KOPT-K1 (cell line): ENCODE results near the gene B4GALT5.
"Not testable (repeated sequence)": the region's sequence is repeated elsewhere in the genome, so short reads cannot be mapped to it uniquely, and the experiment has no call there.

Experiments
- H3K27ac ChIP-seq: fragments of 200-600 bp; sonication (generic); 2 replicates; pipeline ENCODE4 v1.5.1; 2016; ENCODE audit warnings: antibody characterized with exemption, mild to moderate bottlenecking, low read depth, low read length; ENCODE audit not compliant: poor library complexity, severe bottlenecking
- H3K36me3 ChIP-seq: fragments of 200-600 bp; sonication (generic); 2 replicates; pipeline ENCODE4 v1.5.1; 2017; ENCODE audit warnings: antibody characterized with exemption, mild to moderate bottlenecking, low read length, moderate library complexity; ENCODE audit not compliant: insufficient read depth
- H3K9me3 ChIP-seq: fragments of 200-600 bp; sonication (generic); 2 replicates; pipeline ENCODE4 v1.5.1; 2017; ENCODE audit warnings: antibody characterized with exemption, low read length, mild to moderate bottlenecking; ENCODE audit not compliant: insufficient read depth, poor library complexity, severe bottlenecking

B4GALT5 gene

DNA sequence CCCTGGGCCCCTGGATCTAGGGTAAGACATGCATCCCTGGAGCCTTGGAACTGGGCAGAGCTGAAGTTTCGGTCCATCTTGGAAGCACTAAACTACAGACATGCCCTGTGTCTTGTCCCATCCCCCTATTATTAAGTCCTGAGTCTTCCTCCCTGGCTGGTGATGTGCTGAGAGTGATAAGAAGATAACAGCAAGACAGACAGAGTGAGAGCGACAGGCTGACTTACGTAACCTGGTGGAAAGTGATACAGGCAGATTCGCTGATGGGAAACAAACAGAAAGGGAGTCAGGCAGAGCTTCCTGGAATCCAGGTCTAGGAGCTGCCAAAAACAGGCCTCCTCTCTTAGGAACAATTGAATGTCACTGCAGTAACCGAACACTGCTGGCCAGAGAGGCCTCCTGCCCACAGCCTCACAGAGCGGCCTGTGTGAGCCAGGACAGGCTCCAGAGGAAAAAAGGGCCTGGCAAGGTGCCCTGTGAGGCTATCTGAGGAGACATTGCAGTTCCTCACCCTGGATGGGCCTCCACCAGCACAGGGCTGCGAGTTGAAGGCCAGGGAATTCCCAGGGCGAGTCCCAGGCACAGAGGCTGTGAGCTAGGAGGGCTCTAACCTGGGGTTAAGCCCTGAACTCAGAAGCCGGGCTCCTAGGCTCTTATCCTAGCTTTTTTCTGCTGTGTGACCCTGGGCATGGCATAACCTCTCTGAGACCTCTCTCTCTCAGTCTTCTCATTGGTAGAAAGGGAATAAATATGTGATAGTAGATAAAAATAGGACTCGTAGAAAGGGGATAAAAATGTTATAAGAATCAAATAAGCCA lies 34.2 kb upstream of the B4GALT5 start:
- no peaks in the 10 kb centered on the region for H3K9me3 ChIP-seq
- no peaks in the 10 kb centered on the region for H3K36me3 ChIP-seq
- H3K27ac ChIP-seq, result no peak overlapping the region

DNA sequence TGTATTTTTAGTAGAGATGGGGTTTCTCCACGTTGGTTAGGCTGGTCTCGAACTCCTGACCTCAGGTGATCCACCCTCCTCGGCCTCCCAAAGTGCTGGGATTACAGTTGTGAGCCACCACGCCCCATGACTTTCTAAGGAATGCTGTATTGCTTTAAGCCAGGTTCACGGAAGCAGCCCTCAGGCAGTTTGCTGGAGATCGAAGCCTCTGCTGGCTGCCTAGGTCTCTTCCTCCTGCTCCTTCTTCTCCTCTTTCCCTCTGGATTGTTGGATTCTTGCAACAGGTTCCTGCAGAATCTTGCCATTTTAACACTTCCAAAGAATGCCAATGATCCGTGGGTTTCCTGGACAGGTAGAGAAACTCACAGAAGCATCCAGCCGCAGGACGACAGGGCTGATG lies 29.3 kb upstream of the B4GALT5 start:
- Histone ChIP-seq H3K27ac (no peak overlapping the region), H3K9me3 (no peaks in the 10 kb centered on the region), H3K36me3 (no peaks in the 10 kb centered on the region)

DNA sequence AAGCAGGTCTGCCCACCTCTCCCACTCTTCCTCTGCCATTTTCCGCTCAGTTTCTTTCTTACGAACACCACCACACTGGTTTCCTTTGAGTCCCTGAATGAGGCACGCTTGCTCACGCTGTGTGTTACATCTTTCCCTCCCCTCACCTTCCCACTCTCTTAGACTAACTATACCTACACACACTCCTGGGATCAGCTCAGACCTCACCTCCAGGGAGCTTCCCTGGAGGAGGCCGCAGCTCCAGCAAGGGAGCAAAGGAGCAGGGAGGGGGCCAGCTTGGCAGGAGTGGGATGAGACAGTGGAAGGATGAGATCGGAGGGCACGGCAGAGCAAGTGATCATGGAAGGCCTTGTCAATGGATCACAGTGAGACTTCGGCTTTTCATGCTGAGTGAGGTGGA lies 28.3 kb upstream of the B4GALT5 start:
- Histone ChIP-seq H3K9me3 (no peaks in the 10 kb centered on the region), H3K27ac (no peak overlapping the region), H3K36me3 (no peaks in the 10 kb centered on the region)

DNA sequence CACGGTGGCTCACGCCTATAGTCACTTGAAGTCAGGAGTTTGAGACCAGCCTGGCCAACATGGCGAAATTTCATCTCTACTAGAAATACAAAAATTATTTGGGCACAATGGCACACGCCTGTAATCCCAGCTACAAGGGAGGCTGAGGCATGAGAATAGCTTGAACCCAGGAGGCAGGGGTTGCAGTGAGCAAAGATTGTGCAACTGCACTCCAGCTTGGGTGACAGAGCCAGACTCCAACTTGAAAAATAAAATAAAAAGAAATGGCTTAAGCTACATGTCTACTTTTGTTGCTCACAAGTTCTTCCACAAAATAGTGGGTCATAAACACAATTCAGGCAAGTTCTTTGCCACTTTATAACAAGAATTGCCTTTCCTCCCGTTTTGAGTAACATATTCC lies 27.1 kb upstream of the B4GALT5 start:
- Histone ChIP-seq H3K36me3 (no peaks in the 10 kb centered on the region), H3K27ac (no peak overlapping the region), H3K9me3 (no peaks in the 10 kb centered on the region)

DNA sequence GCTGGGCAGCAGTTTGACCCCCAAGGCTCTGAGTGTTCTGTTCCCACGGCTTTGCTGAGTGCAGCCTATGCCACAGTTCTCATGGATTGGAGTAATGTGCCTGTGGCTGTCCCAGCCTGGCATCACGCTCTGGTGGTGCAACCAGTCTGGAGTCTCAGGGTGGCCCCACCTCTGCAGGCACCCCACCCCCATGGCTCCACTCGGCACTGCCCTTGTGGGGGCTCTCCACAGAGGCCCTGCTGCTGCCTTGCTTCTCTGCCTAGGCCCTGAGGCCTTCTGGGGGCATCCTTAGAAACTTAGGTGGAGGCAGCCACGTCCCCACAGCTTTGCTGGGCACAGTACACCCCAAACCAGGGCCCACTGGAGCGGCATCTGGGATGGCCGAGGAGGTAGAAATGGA lies 25.4 kb upstream of the B4GALT5 start:
- Histone ChIP-seq H3K27ac (no peak overlapping the region), H3K9me3 (no peaks in the 10 kb centered on the region), H3K36me3 (no peaks in the 10 kb centered on the region)

DNA sequence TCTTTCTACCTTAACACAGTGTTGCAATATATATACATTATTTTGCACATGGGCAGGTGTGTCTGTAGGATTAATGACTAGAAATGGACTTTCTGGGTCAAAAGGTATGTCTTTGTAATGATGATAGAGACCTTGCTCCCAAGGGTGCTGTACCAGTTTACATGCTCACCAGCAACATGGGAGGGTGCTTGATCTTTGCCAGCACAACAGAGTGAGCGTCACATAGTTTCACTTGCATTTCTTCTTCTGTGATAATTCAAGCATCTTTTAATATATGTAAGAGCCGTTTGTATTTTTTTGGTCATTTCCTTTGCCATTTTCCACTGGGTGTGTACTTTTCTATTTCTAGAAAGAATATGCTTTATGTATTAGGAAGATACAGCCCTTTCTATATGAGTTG lies 23.6 kb upstream of the B4GALT5 start:
- no peaks in the 10 kb centered on the region for H3K36me3 ChIP-seq
- no peak overlapping the region for H3K27ac ChIP-seq
- H3K9me3 ChIP-seq, result no peaks in the 10 kb centered on the region

DNA sequence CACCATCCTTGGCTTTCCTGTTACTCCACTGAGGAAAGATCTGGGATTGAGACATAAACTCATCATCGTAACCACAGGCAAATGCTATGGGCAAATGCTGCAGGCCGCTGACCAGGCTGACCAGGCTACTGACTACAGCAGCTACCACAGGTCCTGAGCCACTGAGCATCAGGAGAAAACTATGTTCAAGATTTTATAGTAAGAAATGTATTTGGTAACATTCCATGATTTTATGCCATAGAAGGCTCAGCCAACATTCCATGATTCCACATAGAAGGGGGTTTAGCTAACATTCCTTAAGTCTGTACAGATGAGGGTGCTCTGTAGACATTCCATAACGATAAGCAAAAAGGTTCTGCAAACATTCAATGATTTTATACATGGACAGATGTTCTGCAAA lies 16.1 kb upstream of the B4GALT5 start:
- H3K27ac ChIP-seq, result no peak overlapping the region
- no peaks in the 10 kb centered on the region for H3K9me3 ChIP-seq
- no peaks in the 10 kb centered on the region for H3K36me3 ChIP-seq

DNA sequence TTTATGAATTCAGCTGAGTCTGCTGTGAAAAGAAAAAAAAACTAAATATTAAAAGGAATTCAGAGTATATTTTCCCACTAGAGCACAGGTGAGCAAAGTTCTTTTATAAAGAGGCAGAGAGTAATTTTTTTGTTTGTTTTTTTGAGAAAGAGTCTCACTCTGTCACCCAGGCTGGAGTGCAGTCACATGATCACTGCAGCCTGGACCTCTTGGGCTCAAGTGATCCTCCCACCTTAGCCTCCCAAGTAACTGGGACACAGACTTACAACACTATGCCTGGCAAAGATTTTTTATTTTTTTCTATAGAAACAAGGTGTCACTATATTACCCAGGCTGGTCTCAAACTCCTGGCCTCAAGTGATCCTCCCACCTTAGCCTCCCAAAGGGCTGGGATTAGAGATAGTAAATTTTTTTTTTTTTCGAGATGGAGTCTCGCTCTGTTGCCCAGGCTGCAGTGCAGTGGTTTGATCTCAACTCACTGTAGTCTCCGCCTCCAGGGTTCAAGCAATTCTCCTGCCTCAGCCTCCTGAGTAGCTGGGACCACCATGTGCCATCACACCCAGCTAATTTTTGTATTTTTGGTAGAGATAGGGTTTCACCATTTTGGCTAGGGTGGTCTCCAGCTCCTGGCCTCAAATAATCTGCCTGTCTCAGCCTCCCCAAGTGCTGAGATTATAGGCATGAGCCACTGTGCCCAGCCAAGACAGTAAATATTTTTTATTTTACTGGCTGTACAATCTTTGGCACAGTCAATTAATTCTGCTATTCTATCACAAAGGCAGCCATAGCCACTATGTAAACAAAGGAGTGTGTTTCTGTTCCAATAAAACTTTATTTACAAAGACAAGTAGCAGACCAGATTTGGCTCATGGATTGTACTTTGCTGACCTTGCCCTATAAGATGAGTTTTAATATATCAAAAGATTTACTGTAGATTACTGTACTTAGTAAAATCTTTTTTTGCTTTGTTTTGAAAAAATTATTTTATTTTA lies 14.5 kb upstream of the B4GALT5 start:
- H3K27ac ChIP-seq, result no peak overlapping the region
- H3K36me3 ChIP-seq, result no peaks in the 10 kb centered on the region
- no peaks in the 10 kb centered on the region for H3K9me3 ChIP-seq

DNA sequence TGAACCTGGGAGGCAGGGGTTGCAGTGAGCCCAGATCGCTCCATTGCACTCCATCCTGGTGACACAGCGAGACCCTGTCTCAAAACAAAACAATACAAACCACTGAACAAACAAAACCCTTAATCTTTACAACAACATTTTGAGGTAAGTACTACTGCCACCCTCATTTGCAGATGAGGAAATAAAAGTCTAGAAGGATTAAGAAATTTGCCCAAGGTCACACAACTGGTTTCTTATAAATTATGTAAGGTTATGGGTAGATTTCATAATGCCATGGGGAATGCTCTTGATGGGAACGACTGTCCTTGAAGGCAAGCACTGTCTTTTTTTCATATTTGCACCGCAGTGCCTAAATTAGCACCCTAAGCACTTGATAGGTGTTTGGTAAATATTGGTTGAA lies 13.8 kb upstream of the B4GALT5 start:
- no peaks in the 10 kb centered on the region for H3K9me3 ChIP-seq
- H3K36me3 ChIP-seq, result no peaks in the 10 kb centered on the region
- H3K27ac ChIP-seq, result no peak overlapping the region

DNA sequence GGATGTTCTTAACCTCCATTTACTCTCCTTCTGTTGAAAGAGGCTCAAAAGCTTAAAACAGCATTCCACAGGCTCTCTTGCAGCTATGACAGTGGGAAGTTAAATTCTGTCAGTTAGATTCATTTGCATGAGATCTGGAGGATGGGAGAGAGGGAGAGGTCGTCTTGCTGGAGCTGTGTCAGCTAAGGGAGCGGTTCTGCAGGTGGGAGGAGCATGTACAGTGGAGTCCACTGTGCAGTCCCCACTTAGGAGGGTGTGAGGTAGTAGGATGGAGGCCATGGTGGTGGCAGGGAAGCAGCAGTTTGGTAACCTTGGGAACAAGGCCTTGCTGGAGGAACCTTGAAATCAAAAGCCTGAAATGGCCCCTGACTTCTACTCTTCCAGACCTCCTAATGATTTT lies 12.0 kb upstream of the B4GALT5 start:
- no peak overlapping the region for H3K27ac ChIP-seq
- no peaks in the 10 kb centered on the region for H3K36me3 ChIP-seq
- no peaks in the 10 kb centered on the region for H3K9me3 ChIP-seq

DNA sequence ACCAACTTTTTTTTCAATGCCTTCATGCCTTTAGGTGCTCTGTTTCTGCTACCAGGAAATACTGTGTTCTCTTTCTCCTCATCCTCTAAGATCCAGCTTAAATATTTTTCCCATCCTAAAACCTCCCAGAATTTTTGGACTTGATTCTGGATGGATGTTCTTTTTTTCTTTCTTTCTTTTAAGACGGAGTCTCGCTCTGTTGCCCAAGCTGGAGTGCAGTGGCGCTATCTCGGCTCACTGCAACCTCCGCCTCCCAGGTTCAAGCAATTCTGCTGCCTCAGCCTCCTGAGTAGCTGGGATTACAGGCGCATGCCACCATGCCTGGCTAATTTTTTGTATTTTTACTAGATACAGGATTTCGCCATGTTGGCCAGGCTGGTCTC lies 11.5 kb upstream of the B4GALT5 start:
- H3K36me3 ChIP-seq, H3K9me3 ChIP-seq, H3K27ac ChIP-seq: not testable (repeated sequence)

DNA sequence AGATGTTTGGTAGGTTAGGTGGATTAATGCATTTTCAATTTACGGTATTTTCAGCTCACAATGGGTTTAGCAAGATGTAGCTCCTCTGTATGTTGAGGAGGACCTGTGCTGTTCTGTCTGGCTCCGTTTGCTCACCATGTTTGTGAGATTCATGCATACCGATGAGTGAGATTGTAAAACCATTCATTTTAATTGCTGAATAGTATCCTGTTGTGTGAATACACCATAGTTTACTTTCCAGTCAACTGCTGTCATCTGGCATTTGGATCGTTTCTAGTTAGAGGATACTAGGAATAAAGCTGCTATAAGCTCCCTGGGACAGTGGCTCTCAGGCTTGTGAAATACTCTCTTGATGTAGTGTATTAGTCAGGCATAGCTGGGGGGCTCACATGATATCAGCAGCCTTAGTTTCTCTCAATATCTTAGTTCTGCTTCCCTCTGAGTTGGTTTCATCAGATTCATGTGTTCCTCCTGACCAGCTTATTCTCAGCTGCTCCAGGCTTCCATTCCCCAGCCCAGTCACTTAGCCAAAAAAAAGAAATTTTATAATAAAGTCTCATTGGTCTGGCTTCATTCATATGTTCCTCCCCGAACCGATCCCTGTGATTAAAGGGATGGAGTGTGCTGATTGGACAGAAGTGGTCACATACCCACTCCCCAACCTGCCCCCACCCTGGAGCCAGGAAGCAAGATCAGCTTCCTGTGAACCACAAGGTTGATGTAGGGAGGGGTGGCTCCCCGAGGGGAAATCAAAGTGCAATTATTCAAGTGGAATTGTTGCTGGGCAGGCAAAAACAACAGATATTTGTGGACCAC lies 10.9 kb upstream of the B4GALT5 start:
- H3K27ac ChIP-seq, result no peak overlapping the region
- H3K9me3 ChIP-seq, result no peaks in the 10 kb centered on the region
- no peaks in the 10 kb centered on the region for H3K36me3 ChIP-seq

DNA sequence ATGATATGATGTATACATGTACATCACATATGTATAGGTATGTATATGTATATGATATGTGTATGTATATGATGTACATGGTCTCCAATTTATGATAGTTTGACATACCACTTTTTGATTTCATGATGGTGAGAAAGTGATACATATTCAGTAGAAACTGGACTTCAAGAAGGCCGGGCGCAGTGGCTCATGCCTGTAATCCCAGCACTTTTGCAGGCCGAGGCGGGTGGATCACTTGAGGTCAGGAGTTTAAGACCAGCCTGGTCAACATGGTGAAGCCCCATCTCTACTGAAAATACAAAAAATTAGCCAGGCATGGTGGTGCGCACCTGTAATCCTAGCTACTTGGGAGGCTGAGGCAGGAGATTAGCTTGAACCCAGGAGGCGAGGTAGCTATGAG lies 10.1 kb upstream of the B4GALT5 start:
- not testable (repeated sequence) for H3K27ac ChIP-seq

DNA sequence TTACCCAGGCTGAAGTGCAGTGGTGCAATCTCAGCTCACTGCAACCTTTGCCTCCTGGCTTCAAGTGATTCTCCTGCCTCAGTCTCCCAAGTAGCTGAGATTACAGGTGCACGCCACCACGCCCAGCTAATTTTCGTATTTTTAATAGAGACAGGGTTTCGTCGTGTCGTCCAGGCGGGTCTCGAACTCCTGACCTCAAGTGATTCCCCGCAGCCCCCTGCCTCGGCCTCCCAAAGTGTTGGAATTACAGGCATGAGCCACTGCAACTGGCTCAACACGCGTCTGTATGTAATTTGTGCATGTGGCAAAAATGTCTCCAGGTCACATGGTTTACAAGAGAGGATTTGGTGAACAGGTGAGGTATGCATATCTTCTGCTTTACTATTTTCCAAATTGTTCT lies 7.6 kb upstream of the B4GALT5 start:
- H3K9me3 ChIP-seq, H3K27ac ChIP-seq: not testable (repeated sequence)

More for the DNA sequence above, 10.1 kb upstream of the B4GALT5 start:
- not testable (repeated sequence) for H3K9me3 ChIP-seq, H3K36me3 ChIP-seq

DNA sequence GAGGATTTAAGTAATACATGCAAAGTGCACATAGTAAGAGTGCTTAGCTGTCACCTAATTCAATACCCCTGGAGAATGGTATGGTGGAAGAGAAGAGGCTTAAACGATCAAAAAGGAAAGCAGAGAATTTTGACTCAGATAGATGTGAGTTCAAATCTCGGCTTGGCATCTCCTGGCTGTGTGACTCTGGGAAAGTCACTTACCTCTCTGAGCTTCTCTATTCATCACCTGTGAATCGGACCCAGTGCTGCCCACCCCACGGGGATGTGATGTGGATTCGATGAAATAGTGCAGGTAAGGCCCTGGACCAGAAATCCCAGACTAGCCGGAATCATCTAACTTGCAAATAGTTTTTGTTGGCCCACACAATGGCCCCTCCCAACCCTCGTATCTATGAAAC lies 1.8 kb upstream of the B4GALT5 start:
- Histone ChIP-seq H3K9me3 (no peaks in the 10 kb centered on the region), H3K36me3 (no peaks in the 10 kb centered on the region), H3K27ac (no peak overlapping the region)

More for the DNA sequence above, 7.6 kb upstream of the B4GALT5 start:
- H3K36me3 ChIP-seq, result not testable (repeated sequence)
